Stomach (tissue), 9 donors: ENCODE measurements around the gene TERC. TPM values are rescaled to one million over a fixed set of nuclear protein-coding genes. Genes with fewer than 3 reads are reported as not detected.

Source experiments
- DNase-seq, 2 donors: peaks; one replicate each; pipeline versions ENCODE4 v3.0.0 to v3.0.0-alpha.2; 2013 to 2019
- H3K27ac ChIP-seq, 5 donors: fragments of 200-600 bp in 4 of 5; sonication (generic) in 4 of 5; one replicate each; pipeline ENCODE4 v1.5.1; 2013 to 2019; ENCODE audit warnings: mild to moderate bottlenecking in 1 of 5, moderate library complexity in 1 of 5
- H3K27me3 ChIP-seq, 3 donors: fragments of 200-600 bp; sonication (generic); one replicate each; pipeline ENCODE4 v1.5.1; 2017 to 2019; ENCODE audit warnings: mixed run types in 1 of 3
- H3K36me3 ChIP-seq, 4 donors: fragments of 200-600 bp; sonication (generic); 1 replicate in 3 of 4; 2 replicates in 1 of 4; pipeline ENCODE4 v1.5.1; 2016 to 2019
- H3K4me1 ChIP-seq, 4 donors: fragments of 200-600 bp; sonication (generic); one replicate each; pipeline ENCODE4 v1.5.1; 2016 to 2019
- H3K4me3 ChIP-seq, 4 donors: fragments of 200-600 bp; sonication (generic) in 3 of 4; one replicate each; pipeline ENCODE4 v1.5.1; 2016 to 2019; ENCODE audit warnings: mild to moderate bottlenecking in 1 of 4
- H3K9me3 ChIP-seq, 4 donors: fragments of 200-600 bp; sonication (generic); one replicate each; pipeline ENCODE4 v1.5.1; 2016 to 2019
- CTCF ChIP-seq, 7 experiments: fragments of 450-650 bp in 4 of 7; fragments of 200-600 bp in 3 of 7; sonication (generic) in 3 of 7; IDR thresholded peaks; one replicate each; pipeline ENCODE4 v1.5.1; 2016 to 2019; ENCODE audit warnings: antibody characterized with exemption in 7 of 7, control low read depth in 2 of 7, mild to moderate bottlenecking in 1 of 7
- EP300 ChIP-seq: sonication (generic); formaldehyde crosslinking; IDR thresholded peaks from one replicate; pipeline ENCODE4 v1.6.1; 2017; ENCODE audit warnings: antibody characterized with exemption
- POLR2A ChIP-seq, 4 donors: fragments of 450-650 bp; IDR thresholded peaks; one replicate each; pipeline ENCODE4 v1.6.1; 2016; ENCODE audit warnings: antibody characterized with exemption in 4 of 4, control low read depth in 2 of 4, mild to moderate bottlenecking in 1 of 4, moderate library complexity in 1 of 4
- POLR2AphosphoS5 ChIP-seq, 3 donors: sonication (generic); formaldehyde crosslinking; IDR thresholded peaks; one replicate each; pipeline ENCODE4 v1.6.1; 2016; ENCODE audit warnings: antibody characterized with exemption in 3 of 3
- WGBS, 5 donors: extraction: QIAGEN DNeasy Blood & Tissue Kit in 3 of 5; methylation state at CpG; one replicate each; pipeline versions ENCODE4 v1.1.5 to v1.1.7; 2013 to 2018; 5-methylcytosine and 5-hydroxymethylcytosine counted together
- intact Hi-C: fragments of 100-400 bp; cut with DNase I; formaldehyde crosslinking; loops from one replicate; pipeline ENCODE4 v1.15.1; 2023; ENCODE audit warnings: low total_unique reads
- polyA plus RNA-seq, 3 donors: library from polyadenylated mRNA; stranded (reverse); fragments of 200-250 nt; gene quantifications; one replicate each; pipeline ENCODE4 v1.2.3, GENCODE V29; 2013
- total RNA-seq, 5 donors: library from RNA; depleted of rRNA; stranded (reverse); fragments of >200 nt; gene quantifications; one replicate each; pipeline versions ENCODE4 v1.1.0 to v1.2.3, GENCODE V29; 2014 to 2016
- donor health status: healthy with polysubstance abuse.
- donor health status: Bipolar disorder and iron deficiency.
- donor health status: healthy.

TERC gene
- total and polyA plus RNA-seq, 8 donors = 107 to 717 (median 249) TPM; not detected in 3

- Histone ChIP-seq H3K4me1 (peaks cover 0 to 26% (median 10%) of the 10 kb centered on the region in 4 donors), H3K27ac (peak overlapping the region; percentile 97 to 99 (median 98)), H3K9me3 (no peaks in the 10 kb centered on the region), H3K36me3 (no peaks in the 10 kb centered on the region), H3K4me3 (peak overlapping the region; percentile 64 to 89 (median 79)), H3K27me3 (no peaks in the 10 kb centered on the region)
- intact Hi-C loops = no loop called here
- 0 to 1% (median 0%) methylated on average over 18 to 46 of the region's 46 CpGs for WGBS, 5 donors
- DNase-seq = peak; percentile 56 to 85
- TF ChIP-seq POLR2AphosphoS5 (IDR thresholded peaks at IDR 0.05) = peak in 2 of 3 donors; percentile 15 to 44
- TF ChIP-seq EP300 = no peak
- no peak for TF ChIP-seq POLR2A (IDR thresholded peaks at IDR 0.05)
- TF ChIP-seq CTCF (IDR thresholded peaks at IDR 0.05) = no peak
Observed at GRCh38 chr3:169764312-169764881, 463 bp downstream of the TERC start.

- intact Hi-C loops = no loop called here
- no peak overlapping the region for H3K27ac ChIP-seq
- H3K4me3 ChIP-seq = no peak overlapping the region
- WGBS, 5 donors = 65 to 80% (median 68%) methylated on average over 4 of the region's 4 CpGs
- H3K4me1 ChIP-seq = peaks cover 0 to 39% (median 10%) of the 10 kb centered on the region in 4 donors
- H3K27me3 ChIP-seq = no peaks in the 10 kb centered on the region
- TF ChIP-seq POLR2AphosphoS5 (IDR thresholded peaks at IDR 0.05) = no peak
- TF ChIP-seq CTCF (IDR thresholded peaks at IDR 0.05) = no peak
- no peak for TF ChIP-seq EP300
- TF ChIP-seq POLR2A (IDR thresholded peaks at IDR 0.05) = no peak
- no peak for DNase-seq
- H3K9me3 ChIP-seq = no peaks in the 10 kb centered on the region
- no peaks in the 10 kb centered on the region for H3K36me3 ChIP-seq
Observed at GRCh38 chr3:169760479-169760878, 4.4 kb downstream of the TERC start.

GRCh38 chr3:169759256-169759655 lies 5.6 kb downstream of the TERC start:
- WGBS, 5 donors = 67 to 83% (median 76%) methylated on average over 2 of the region's 2 CpGs
- no peaks in the 10 kb centered on the region for H3K9me3 ChIP-seq
- H3K36me3 ChIP-seq = no peaks in the 10 kb centered on the region
- TF ChIP-seq EP300 = no peak
- no peak for TF ChIP-seq POLR2AphosphoS5 (IDR thresholded peaks at IDR 0.05)
- TF ChIP-seq POLR2A (IDR thresholded peaks at IDR 0.05) = no peak
- no peak for TF ChIP-seq CTCF (IDR thresholded peaks at IDR 0.05)
- intact Hi-C loops = no loop called here
- H3K27me3 ChIP-seq = no peaks in the 10 kb centered on the region
- no peak for DNase-seq
- H3K4me1 ChIP-seq = peaks cover 0 to 45% (median 11%) of the 10 kb centered on the region in 4 donors
- H3K4me3 ChIP-seq = no peak overlapping the region
- H3K27ac ChIP-seq = no peak overlapping the region

DNA sequence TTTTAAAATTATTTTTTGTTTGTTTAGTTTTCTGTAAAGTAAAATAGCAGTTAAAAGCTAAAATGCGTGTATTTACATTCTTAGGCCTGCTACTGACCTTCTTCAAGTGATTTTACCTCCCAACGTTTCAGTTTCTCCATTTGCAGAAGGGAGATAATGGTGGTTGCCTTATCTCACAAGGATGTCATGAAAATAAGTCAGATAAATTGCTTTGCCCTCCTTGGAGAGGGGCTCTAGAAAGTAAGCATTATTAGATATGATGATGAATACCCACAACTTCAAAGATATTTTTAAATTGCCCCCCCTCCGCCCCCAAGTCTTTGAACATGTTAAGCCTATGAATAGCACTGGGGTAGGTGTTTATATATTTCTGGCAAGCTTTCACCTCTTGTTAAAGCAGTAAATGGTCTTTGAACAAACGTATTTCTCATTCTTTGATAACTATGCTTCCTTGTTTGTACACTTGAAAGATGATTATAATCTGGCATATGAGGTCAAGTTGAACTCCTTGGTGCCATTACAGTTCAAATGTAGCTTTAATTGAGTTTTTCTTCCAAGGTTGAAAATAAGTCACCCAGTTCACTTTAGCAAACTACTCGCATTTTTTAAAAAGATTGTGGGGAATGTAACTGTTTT lies 6.4 kb downstream of the TERC start:
- no peaks in the 10 kb centered on the region for H3K27me3 ChIP-seq
- DNase-seq = no peak
- no peaks in the 10 kb centered on the region for H3K36me3 ChIP-seq
- H3K4me3 ChIP-seq = no peak overlapping the region
- intact Hi-C loops = no loop called here
- H3K4me1 ChIP-seq = peaks cover 0 to 44% (median 9%) of the 10 kb centered on the region in 4 donors
- H3K9me3 ChIP-seq = no peaks in the 10 kb centered on the region
- 19 to 39% (median 22%) methylated on average over 5 of the region's 5 CpGs for WGBS, 5 donors
- H3K27ac ChIP-seq = peak overlapping the region in 2 of 5 donors; percentile 12 to 30
- TF ChIP-seq EP300 (no peak), POLR2A (IDR thresholded peaks at IDR 0.05) (no peak), CTCF (IDR thresholded peaks at IDR 0.05) (no peak), POLR2AphosphoS5 (IDR thresholded peaks at IDR 0.05) (no peak)
